ENCODE data around the gene CHD2. TPM values are rescaled to one million over a fixed set of nuclear protein-coding genes. Genes with fewer than 3 reads are reported as not detected.
A peak's percentile ranks its signal among the peaks of the same experiment; 100 is the strongest.

Gene CHD2
- total and polyA plus RNA-seq, 8 donors: 21.5 to 833 (median 131) TPM

DNA sequence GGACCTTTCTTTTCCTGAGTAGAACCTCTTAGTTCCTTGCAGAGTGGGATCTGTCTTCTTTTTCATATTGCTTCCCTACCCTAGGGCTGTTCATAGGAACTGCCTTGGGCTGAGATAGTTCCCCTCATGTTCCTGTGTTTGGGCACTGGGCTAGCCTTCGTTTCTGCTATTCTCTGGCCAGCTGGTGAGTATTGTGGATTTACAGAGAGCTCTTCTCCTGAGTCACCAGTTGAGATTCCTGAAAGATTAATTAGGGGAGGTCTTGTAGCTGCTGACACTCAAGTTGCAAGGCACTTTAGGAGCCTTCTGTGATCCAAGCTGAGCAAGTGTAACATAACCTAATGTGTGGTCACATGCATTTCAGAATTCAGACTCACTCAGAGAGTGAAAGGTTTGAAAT, 30.7 kb downstream of the CHD2 start:
- intact Hi-C loops (cut with DNase I; ENCODE audit: low total_unique reads): no loop called here
- H3K27ac ChIP-seq: peak overlapping the region in 2 of 5 donors; percentile 1 to 34
- TF ChIP-seq POLR2A (IDR thresholded peaks at IDR 0.05) (no peak), POLR2AphosphoS5 (IDR thresholded peaks at IDR 0.05) (no peak), EP300 (IDR thresholded peaks at IDR 0.05) (no peak)
- TF ChIP-seq, protein P1, sequence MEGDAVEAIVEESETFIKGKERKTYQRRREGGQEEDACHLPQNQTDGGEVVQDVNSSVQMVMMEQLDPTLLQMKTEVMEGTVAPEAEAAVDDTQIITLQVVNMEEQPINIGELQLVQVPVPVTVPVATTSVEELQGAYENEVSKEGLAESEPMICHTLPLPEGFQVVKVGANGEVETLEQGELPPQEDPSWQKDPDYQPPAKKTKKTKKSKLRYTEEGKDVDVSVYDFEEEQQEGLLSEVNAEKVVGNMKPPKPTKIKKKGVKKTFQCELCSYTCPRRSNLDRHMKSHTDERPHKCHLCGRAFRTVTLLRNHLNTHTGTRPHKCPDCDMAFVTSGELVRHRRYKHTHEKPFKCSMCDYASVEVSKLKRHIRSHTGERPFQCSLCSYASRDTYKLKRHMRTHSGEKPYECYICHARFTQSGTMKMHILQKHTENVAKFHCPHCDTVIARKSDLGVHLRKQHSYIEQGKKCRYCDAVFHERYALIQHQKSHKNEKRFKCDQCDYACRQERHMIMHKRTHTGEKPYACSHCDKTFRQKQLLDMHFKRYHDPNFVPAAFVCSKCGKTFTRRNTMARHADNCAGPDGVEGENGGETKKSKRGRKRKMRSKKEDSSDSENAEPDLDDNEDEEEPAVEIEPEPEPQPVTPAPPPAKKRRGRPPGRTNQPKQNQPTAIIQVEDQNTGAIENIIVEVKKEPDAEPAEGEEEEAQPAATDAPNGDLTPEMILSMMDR (IDR thresholded peaks at IDR 0.05): no peak
- no peak overlapping the region for H3K4me3 ChIP-seq
- no peaks in the 10 kb centered on the region for H3K27me3 ChIP-seq
- WGBS, 5 donors: 21 to 67% (median 48%) methylated on average over 1 of the region's 1 CpG
- peaks cover 50 to 100% (median 100%) of the 10 kb centered on the region in 4 donors for H3K36me3 ChIP-seq
- no peak for DNase-seq
- H3K4me1 ChIP-seq: peaks cover 2 to 67% (median 32%) of the 10 kb centered on the region in 4 donors
- no peaks in the 10 kb centered on the region for H3K9me3 ChIP-seq

GRCh38 chr15:92932946-92933649, 33.0 kb downstream of the CHD2 start:
- H3K36me3 ChIP-seq: peaks cover 56 to 100% (median 99%) of the 10 kb centered on the region in 4 donors
- 83 to 94% (median 91%) methylated on average over 8 of the region's 8 CpGs for WGBS, 5 donors

GRCh38 chr15:92933831-92934230, 33.7 kb downstream of the CHD2 start:
- Histone ChIP-seq H3K9me3 (no peaks in the 10 kb centered on the region), H3K27me3 (no peaks in the 10 kb centered on the region), H3K36me3 (peaks cover 54 to 100% (median 99%) of the 10 kb centered on the region in 4 donors), H3K4me1 (peaks cover 8 to 73% (median 33%) of the 10 kb centered on the region in 4 donors), H3K4me3 (no peak overlapping the region), H3K27ac (peak overlapping the region in 1 of 5 donors; percentile 6)
- TF ChIP-seq POLR2A (IDR thresholded peaks at IDR 0.05): no peak
- no peak for TF ChIP-seq EP300 (IDR thresholded peaks at IDR 0.05)
- TF ChIP-seq POLR2AphosphoS5 (IDR thresholded peaks at IDR 0.05): no peak
- TF ChIP-seq, protein P1 (IDR thresholded peaks at IDR 0.05): no peak
- DNase-seq: no peak
- WGBS, 5 donors: 87 to 100% (median 96%) methylated on average over 1 of the region's 1 CpG
- intact Hi-C loops (cut with DNase I; ENCODE audit: low total_unique reads): no loop called here

More at GRCh38 chr15:92932946-92933649, 33.0 kb downstream of the CHD2 start:
- H3K27ac ChIP-seq: peak overlapping the region in 1 of 5 donors; percentile 6
- TF ChIP-seq POLR2A (IDR thresholded peaks at IDR 0.05) (no peak), EP300 (IDR thresholded peaks at IDR 0.05) (no peak), POLR2AphosphoS5 (IDR thresholded peaks at IDR 0.05) (no peak)
- TF ChIP-seq, protein P1 (IDR thresholded peaks at IDR 0.05): no peak
- no peaks in the 10 kb centered on the region for H3K9me3 ChIP-seq
- intact Hi-C loops (cut with DNase I; ENCODE audit: low total_unique reads): no loop called here
- H3K4me1 ChIP-seq: peaks cover 8 to 73% (median 34%) of the 10 kb centered on the region in 4 donors
- no peak for DNase-seq
- H3K4me3 ChIP-seq: no peak overlapping the region
- H3K27me3 ChIP-seq: no peaks in the 10 kb centered on the region

GRCh38 chr15:92934716-92935115, 34.6 kb downstream of the CHD2 start:
- 73 to 87% (median 81%) methylated on average over 6 of the region's 6 CpGs for WGBS, 5 donors
- no peaks in the 10 kb centered on the region for H3K9me3 ChIP-seq
- H3K4me1 ChIP-seq: peaks cover 8 to 70% (median 32%) of the 10 kb centered on the region in 4 donors
- peak in 1 of 2 donors; percentile 37 for DNase-seq
- TF ChIP-seq POLR2A (IDR thresholded peaks at IDR 0.05): no peak
- TF ChIP-seq POLR2AphosphoS5 (IDR thresholded peaks at IDR 0.05): no peak
- no peak for TF ChIP-seq EP300 (IDR thresholded peaks at IDR 0.05)
- no peak overlapping the region for H3K4me3 ChIP-seq
- H3K27ac ChIP-seq: peak overlapping the region in 1 of 5 donors; percentile 6
- no peaks in the 10 kb centered on the region for H3K27me3 ChIP-seq
- peaks cover 56 to 100% (median 99%) of the 10 kb centered on the region in 4 donors for H3K36me3 ChIP-seq
- intact Hi-C loops (cut with DNase I; ENCODE audit: low total_unique reads): no loop called here
